ENCODE results near the gene UBL4B.

UBL4B gene

GRCh38 chr1:110085671-110086070 lies 26.6 kb upstream of the UBL4B start:
- DNase-seq, result no peak

DNA sequence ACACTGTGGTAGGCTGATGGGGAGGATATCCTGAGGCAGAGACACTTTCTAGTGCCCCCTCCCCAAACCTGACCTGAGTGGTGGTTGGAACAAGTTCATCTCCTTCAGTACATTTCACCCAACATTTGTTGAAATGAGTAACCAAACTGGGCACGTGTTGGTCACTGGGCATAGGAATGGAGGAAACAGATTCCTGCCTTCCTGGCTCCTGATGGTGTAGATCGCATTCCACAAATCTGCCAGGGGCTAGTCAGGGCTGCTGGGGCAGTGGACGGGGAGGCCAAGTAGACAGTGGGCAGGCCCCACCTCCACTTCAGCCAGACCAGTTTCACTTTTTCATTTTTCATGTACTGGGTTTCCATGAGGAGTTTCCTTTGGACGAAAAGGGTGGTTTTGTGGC lies 25.3 kb upstream of the UBL4B start:
- DNase-seq, result no peak

DNA sequence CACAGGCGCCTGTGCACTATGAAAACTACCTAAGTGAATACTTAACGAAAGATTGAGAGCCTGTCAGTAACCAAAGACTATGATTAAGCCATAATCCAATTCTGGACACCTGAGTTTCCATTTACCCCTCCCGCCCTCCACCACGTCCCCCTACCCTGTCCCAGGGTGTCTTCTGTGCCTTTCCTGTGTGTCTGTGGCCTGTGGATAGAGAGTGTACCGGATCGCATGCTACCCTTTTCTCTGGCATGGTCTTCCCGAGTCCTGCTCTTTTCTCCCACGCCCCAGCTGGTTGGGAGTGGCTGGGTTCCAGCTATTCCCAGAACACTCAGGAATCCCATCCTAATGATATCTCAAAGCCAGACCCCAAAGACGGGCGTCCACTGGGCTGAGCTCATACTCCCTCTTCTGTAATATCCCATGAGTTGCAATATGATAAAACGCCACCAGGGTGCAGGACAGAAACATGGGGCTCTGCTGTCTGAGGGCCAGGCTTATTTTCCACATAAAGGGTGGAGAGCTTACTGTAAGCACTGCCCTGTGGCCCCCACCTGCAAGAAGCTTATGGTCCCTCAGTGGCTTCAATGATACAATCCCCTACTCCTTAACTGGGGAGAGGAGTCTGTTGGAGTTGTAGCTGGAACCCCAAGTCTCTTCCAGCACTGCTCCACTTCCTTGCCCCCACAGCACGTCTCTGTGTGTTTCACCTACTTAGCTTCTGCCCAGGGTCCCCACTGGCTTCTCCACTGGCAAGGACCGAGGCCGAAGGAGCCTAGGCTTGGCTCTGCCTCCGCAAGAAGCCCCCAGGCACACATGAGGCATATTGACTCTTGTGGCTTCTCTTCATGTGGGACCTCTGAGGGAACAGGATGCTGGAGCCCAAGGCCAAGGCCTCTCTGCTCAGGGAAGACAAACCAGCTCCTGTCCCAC lies 24.2 kb upstream of the UBL4B start:
- no peak for DNase-seq

- DNase-seq, result no peak
Measured at GRCh38 chr1:110088739-110089316, 23.4 kb upstream of the UBL4B start.

GRCh38 chr1:110089561-110090275 lies 22.5 kb upstream of the UBL4B start:
- DNase-seq, result no peak

DNA sequence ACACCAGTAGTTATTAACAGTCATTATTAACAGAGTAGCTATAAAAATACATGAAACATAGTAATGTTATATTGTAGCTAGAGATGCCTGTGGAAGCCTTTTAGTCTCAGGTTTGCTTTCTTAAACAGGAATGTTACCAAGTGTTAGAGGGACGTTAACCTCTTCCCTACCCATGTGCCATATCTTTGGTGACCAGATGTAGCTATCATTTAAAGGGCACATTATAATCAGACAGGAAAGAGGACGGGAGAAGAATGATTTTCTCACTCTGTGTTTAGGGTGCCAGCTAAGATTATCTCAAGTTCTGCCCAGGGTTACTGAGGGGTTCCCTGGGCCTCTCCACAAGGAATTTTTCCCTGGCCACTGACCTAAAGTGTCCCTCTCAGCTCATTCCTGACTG lies 20.9 kb upstream of the UBL4B start:
- no peak for DNase-seq

GRCh38 chr1:110091791-110092190 lies 20.5 kb upstream of the UBL4B start:
- DNase-seq, result no peak

GRCh38 chr1:110092991-110093390 lies 19.3 kb upstream of the UBL4B start:
- no peak for DNase-seq

- no peak for DNase-seq
Measured at GRCh38 chr1:110094931-110095654, 17.1 kb upstream of the UBL4B start.

DNA sequence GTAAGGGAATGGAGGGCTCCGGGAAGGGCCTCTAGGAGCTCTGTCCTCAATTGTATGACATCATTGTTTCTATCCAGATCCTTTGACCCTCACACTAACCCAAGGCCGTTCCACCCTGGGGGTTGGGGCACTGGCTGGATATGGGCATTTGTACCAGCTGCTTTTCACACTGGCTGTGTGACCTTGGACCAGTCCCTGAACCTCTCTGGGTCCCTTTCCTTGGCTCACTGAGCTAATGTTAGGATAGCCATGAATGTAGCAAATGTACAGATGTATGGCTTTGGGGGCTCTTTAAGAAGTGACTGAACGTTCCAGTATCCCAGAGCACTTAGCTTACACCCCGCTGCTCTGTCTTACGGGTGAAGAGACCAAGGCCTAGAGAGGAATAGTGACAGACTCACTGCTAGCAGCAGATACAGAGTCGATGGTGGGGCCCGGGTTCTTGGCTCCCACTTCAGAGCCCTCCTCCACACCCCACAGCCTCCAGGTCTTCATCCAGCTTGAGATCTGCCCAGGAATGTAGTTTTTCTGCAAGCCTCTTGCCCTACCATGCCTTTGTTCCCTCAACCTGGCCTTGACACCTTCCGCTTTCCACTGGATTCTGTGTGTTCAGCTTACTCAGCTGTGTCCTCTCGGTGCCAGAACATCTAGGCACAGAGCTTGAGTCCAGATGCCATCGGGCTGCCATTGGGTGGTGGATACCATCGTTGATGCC lies 14.6 kb upstream of the UBL4B start:
- no peak for DNase-seq

GRCh38 chr1:110098222-110099026 lies 13.8 kb upstream of the UBL4B start:
- no peak for DNase-seq

- no peak for DNase-seq
Measured at GRCh38 chr1:110100335-110100734, 11.9 kb upstream of the UBL4B start.

GRCh38 chr1:110102081-110102480 lies 10.2 kb upstream of the UBL4B start:
- DNase-seq, result no peak

DNA sequence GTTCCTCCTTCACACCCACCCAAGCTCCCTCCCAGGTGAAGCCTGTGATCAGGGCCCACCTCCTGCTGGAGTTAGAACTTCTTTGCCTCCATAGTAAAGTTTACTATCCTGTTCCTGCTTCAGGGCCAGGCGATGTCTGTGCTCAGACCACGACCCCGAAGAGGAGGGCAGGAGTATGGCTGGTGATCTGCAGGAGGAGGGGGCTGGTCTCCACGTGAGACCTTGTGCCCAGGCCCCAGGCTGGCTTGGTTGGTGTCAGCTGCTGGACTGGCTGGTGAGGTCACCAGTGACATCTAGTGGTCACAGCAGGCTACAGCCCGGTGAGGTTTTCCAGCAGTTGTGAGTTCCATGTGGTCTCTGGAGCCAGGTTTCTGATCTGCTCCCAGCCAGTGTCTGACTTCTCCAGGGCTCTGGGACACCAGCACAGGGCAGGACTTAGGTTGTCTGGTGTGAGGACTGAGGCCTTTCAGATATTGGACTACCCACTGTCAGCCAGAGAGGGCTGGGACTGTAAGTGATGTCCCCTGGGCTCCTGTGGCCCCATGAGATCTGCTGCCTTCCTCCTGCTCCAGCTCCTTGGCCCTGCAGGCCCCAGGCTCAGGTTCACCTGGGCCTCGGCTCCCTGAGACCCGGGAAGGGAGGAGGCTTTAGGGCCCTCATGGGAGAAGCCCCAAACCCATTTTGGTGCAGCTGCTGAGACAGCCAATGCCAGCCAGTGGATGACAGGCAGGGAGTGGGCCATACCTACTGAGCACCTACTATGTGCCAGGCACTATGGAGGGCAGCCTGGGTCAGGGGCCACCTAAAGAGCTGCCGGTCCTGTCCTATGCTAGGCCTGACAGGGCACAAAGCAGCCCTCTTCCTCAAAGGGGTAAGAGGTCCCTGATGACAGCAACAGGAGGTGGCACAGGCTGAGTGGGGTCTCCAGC lies 6.0 kb upstream of the UBL4B start:
- peak; percentile 33 for DNase-seq

GRCh38 chr1:110107867-110108469 lies 4.3 kb upstream of the UBL4B start:
- no peak for DNase-seq

- DNase-seq, result no peak
Measured at GRCh38 chr1:110111081-110111480, 1.2 kb upstream of the UBL4B start.

GRCh38 chr1:110112656-110113055 lies 413 bp downstream of the UBL4B start:
- no peak for DNase-seq

DNA sequence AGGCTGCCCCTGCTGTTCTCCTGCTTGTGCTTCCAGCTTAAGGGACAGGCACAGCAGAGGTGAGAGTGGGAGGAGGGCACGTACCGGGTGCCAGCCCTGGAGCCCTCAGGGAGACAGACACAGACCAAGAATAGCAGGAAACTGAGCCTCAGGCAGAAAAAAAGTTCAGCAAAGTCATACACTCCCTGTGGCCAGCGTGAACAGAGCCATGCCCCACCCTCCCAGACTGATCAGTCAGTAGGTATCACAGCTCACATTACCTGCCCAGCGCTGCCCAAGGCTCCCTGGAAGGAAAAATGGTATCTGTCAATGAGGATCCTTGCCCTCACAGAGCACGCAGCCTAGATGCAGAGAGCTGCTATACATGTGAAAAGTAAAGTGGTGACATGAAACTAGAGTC lies 1.3 kb downstream of the UBL4B start:
- no peak for DNase-seq

GRCh38 chr1:110114173-110114572 lies 1.9 kb downstream of the UBL4B start:
- no peak for DNase-seq

GRCh38 chr1:110114784-110115183 lies 2.5 kb downstream of the UBL4B start:
- DNase-seq, result no peak
